ENCODE data around the gene TCF7L1.

DNA sequence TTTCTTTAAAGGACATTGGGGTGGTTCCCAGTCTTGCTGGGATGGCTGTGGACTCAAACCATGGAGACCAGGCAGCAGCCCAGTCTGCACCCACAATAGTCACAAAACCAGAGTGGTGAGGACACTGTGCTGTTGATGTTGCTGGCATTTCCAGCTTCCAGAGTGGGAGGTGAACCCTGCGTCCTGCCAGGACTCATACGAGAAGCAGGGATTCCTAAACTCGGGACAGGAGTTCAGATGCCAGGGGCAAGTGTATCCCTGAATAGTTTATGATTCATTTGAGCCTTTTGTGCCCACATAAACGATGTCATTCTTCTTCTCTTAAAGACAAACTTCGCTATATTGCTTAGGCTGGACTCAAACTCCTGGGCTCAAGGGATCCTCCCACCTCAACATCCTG lies 62.8 kb downstream of the TCF7L1 start:
- TF ChIP-seq POLR2A (IDR thresholded peaks at IDR 0.05) (no peak), CTCF (IDR thresholded peaks at IDR 0.05) (no peak)

Measured in uterus (tissue), 2 donors.